Measurements from ENCODE around the gene ZNF331. TPM values are rescaled to one million over a fixed set of nuclear protein-coding genes. Genes with fewer than 3 reads are reported as not detected.

ZNF331 gene
- total RNA-seq, 1 donor from 2014 or later, result 25.7 TPM

DNA sequence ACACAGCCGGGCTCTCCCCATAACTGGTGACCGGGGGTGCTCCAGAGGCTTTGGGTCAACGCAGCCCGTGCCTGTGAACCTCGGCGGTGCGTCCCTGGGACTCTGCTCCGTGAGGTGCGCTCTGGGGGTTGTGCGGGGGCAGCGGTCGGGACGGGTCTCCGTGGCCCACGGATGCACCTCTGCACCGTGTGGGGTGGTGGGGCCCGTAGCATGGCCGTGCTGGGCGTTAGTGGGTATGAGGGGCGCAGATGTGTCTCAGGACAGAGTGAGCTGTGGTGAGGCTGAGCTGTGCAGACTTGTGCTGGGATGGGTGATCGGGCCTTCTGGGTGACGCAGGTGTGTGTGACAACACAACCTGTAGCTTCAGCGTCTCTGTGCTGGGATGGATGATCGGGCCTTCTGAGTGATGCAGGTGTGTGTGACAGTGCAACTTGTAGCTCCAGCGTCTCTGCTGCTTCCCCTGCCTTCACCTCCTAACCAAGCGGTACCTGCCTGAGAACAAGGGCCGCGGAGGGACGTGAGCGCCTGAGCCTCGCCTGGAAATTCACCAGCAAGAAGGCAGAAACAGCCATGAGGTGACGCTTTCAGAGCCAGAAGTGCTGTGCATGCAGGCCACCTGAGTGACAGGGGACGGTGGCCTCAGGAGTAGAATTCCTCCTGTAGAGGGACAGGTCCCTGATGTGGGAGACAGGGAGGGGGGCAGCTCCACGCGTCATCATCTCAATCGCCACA lies 599 bp downstream of the ZNF331 start:
- peak overlapping the region; percentile 97 for H3K4me3 Mint-ChIP-seq
- no peak for DNase-seq (ENCODE audit: extremely low spot score, unreplicated experiment)
- TF ChIP-seq, protein P1, sequence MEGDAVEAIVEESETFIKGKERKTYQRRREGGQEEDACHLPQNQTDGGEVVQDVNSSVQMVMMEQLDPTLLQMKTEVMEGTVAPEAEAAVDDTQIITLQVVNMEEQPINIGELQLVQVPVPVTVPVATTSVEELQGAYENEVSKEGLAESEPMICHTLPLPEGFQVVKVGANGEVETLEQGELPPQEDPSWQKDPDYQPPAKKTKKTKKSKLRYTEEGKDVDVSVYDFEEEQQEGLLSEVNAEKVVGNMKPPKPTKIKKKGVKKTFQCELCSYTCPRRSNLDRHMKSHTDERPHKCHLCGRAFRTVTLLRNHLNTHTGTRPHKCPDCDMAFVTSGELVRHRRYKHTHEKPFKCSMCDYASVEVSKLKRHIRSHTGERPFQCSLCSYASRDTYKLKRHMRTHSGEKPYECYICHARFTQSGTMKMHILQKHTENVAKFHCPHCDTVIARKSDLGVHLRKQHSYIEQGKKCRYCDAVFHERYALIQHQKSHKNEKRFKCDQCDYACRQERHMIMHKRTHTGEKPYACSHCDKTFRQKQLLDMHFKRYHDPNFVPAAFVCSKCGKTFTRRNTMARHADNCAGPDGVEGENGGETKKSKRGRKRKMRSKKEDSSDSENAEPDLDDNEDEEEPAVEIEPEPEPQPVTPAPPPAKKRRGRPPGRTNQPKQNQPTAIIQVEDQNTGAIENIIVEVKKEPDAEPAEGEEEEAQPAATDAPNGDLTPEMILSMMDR (conservative IDR thresholded peaks at IDR 0.05), result no peak
- no peaks in the 10 kb centered on the region for H3K9me3 Mint-ChIP-seq
- no peaks in the 10 kb centered on the region for H3K27me3 Mint-ChIP-seq
- H3K4me1 Mint-ChIP-seq (ENCODE audit: unreplicated experiment), result no peaks in the 10 kb centered on the region
- H3K27ac Mint-ChIP-seq, result peak overlapping the region; percentile 93
- H3K36me3 Mint-ChIP-seq, result peaks cover 4% of the 10 kb centered on the region

DNA sequence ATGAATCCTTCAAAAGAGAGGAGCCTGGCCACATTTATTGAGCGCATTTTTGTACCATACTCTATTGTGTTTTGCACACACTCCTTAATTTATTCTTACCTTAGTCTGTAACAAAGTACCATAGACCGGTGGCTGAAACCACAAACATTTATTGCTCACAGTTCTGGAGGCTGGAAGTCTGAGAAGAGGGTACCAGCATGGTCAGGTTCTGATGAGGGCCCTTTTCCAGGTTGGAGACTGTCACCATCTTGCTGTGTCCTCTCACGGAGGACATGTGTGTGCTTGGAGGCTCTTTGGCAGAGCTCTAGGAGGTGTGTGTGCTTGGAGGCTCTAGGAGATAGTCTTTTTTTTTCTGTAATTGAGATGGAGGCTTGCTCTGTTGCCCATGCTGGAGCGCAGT lies 2.1 kb downstream of the ZNF331 start:
- Mint-ChIP-seq H3K36me3 (peaks cover 9% of the 10 kb centered on the region), H3K4me3 (no peak overlapping the region), H3K27me3 (no peaks in the 10 kb centered on the region), H3K9me3 (no peaks in the 10 kb centered on the region), H3K4me1 (ENCODE audit: unreplicated experiment) (no peaks in the 10 kb centered on the region), H3K27ac (no peak overlapping the region)
- no peak for DNase-seq (ENCODE audit: extremely low spot score, unreplicated experiment)
- TF ChIP-seq, protein P1 (conservative IDR thresholded peaks at IDR 0.05), result no peak

DNA sequence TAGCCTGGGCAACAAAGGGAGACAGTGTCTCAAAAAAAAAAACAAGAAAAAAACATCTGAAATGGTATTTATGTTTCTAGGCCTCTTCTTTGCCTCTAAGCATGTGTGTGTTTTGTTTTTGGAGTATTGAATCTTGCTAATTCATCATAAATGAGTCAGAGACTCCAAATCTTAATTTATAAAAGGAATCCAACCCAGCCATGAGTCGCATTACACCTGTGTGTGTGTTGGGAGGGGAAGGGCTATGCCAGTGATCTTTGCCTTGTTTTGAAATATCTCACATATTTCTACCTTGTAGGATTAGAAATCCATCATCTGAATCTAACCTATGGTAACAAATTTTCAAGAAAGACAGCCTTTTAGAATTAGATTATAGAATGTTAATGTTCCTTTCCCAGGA lies 4.0 kb downstream of the ZNF331 start:
- Mint-ChIP-seq H3K9me3 (no peaks in the 10 kb centered on the region), H3K4me3 (no peak overlapping the region), H3K4me1 (ENCODE audit: unreplicated experiment) (peaks cover 8% of the 10 kb centered on the region), H3K27me3 (no peaks in the 10 kb centered on the region), H3K27ac (peak overlapping the region; percentile 71), H3K36me3 (peaks cover 11% of the 10 kb centered on the region)
- no peak for DNase-seq (ENCODE audit: extremely low spot score, unreplicated experiment)
- TF ChIP-seq, protein P1 (conservative IDR thresholded peaks at IDR 0.05), result no peak

DNA sequence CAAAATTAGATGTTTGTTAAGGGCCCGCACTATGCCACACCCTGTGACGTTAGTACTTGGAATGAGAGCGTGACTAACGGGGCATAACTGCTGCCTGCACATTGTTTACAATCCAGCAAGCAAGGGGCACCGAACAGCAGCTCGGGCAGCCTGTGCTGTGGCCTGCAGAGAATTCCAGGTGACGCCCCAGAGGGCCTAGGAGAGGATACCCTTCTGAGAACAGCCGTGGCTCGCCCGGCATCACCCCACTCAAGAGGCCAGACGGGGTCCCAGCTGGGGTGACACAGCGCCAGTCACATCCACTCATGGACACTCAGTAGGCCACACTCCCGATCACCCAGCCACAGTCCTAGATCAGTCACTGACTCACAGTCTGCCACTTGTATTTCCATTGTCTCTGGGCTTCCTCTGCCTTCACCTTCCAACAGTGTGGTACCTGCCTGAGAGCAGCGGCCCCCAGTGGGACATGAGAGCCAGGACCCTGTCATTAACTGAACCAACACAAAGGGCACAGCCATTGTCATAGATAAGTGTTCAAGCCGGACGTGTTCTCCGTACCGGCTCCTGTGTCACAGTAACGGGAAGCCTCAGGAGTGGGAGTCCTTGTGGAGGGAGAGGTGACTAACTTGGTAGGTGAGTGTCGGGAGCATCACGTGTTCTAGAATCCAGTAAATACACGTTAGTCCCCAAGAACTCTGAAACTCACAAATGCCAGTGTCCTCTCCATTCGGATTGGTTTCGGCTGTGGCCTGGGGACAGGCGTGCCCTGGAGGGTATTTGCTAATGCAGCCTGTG lies 7.5 kb downstream of the ZNF331 start:
- H3K27ac Mint-ChIP-seq, result peak overlapping the region; percentile 89
- H3K4me3 Mint-ChIP-seq, result no peak overlapping the region
- peaks cover 13% of the 10 kb centered on the region for H3K4me1 Mint-ChIP-seq (ENCODE audit: unreplicated experiment)
- H3K36me3 Mint-ChIP-seq, result peaks cover 14% of the 10 kb centered on the region
- no peak for DNase-seq (ENCODE audit: extremely low spot score, unreplicated experiment)
- H3K9me3 Mint-ChIP-seq, result no peaks in the 10 kb centered on the region
- H3K27me3 Mint-ChIP-seq, result no peaks in the 10 kb centered on the region
- TF ChIP-seq, protein P1 (conservative IDR thresholded peaks at IDR 0.05), result no peak

DNA sequence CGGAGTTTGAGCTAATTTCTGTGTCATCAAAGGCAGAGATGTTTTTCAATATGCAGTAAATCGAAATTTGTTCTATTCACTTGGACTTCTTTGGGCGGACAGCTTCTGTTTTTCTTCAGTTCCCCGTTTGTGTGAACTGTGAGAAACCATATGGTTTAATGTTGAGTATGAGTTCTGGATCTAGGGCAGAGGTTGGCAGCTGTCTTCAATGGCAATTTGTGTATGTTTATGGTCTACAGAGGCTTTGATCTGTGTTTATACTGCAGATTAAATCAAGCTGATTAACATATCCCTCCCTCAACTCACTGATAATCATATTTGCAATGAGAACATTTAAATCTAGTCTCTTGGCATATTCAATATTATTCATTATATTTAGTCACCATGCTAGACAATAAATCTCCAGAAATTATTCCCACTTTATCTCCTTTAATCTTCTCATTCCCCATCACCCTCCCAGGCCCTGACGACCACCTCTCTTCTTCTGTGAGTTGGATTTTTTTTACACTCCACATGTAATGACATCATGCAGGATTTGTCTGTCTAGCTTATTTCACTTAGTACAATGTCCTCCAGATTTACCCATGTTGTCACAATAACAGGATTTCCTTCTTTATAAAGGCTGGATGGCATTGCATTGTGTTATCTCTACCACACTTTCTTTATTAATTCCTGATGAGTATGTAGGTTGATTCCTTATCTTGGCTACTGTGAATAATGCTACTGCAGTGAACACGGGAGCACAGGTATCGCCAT lies 9.0 kb downstream of the ZNF331 start:
- no peak overlapping the region for H3K4me3 Mint-ChIP-seq
- TF ChIP-seq, protein P1 (conservative IDR thresholded peaks at IDR 0.05), result no peak
- no peaks in the 10 kb centered on the region for H3K9me3 Mint-ChIP-seq
- H3K36me3 Mint-ChIP-seq, result peaks cover 10% of the 10 kb centered on the region
- H3K27ac Mint-ChIP-seq, result peak overlapping the region; percentile 26
- no peaks in the 10 kb centered on the region for H3K27me3 Mint-ChIP-seq
- no peak for DNase-seq (ENCODE audit: extremely low spot score, unreplicated experiment)
- H3K4me1 Mint-ChIP-seq (ENCODE audit: unreplicated experiment), result peaks cover 13% of the 10 kb centered on the region

Measured in type B pancreatic cell (in vitro differentiated cells).